Memory B cell (primary cell): ENCODE measurements around the gene SKI.

Experiments
- ATAC-seq: fragments of 150-1000 bp; cut with Tn5 transposase; 2 replicates; pipeline ENCODE4 v1.10.0; 2021; ENCODE audit warnings: low read depth, mild to moderate bottlenecking, moderate library complexity
- DNase-seq, 2 donors: peaks; one replicate each; pipeline ENCODE4 v3.0.0; 2022; ENCODE audit warnings: low spot score in 2 of 2
- H3K27ac Mint-ChIP-seq: one replicate; pipeline ENCODE4 v1.8.0; 2022; ENCODE audit warnings: mild to moderate bottlenecking, moderate library complexity, mixed read lengths
- H3K27me3 Mint-ChIP-seq: one replicate; pipeline ENCODE4 v1.8.0; 2022; ENCODE audit warnings: mixed read lengths
- H3K36me3 Mint-ChIP-seq: one replicate; pipeline ENCODE4 v1.8.0; 2022; ENCODE audit warnings: mild to moderate bottlenecking, mixed read lengths
- H3K4me1 Mint-ChIP-seq: one replicate; pipeline ENCODE4 v1.8.0; 2022; ENCODE audit warnings: mixed read lengths
- H3K4me3 Mint-ChIP-seq: one replicate; pipeline ENCODE4 v1.8.0; 2022; ENCODE audit warnings: mild to moderate bottlenecking, moderate library complexity, mixed read lengths
- H3K9me3 Mint-ChIP-seq: one replicate; pipeline ENCODE4 v1.8.0; 2022; ENCODE audit warnings: mixed read lengths

Gene SKI

GRCh38 chr1:2228157-2228594 is at the start of gene SKI:
Gene SKI, plus strand, starts transcription at chr1:2228319. Its CDS starts 448 bp downstream, at chr1:2228767.
- Mint-ChIP-seq H3K36me3 (no peaks in the 10 kb centered on the region), H3K4me3 (peak within 1 kb of the TSS; percentile 90), H3K27me3 (no peaks in the 10 kb centered on the region), H3K9me3 (no peaks in the 10 kb centered on the region), H3K27ac (peak within 1 kb of the TSS; percentile 73), H3K4me1 (peaks cover 32% of the 10 kb centered on the region)
- no peak for ATAC-seq
- DNase-seq = no peak

- Mint-ChIP-seq H3K9me3 (no peaks in the 10 kb centered on the region), H3K36me3 (peaks cover 14% of the 10 kb centered on the region), H3K4me3 (no peak overlapping the region), H3K27ac (no peak overlapping the region), H3K27me3 (no peaks in the 10 kb centered on the region), H3K4me1 (peaks cover 2% of the 10 kb centered on the region)
- DNase-seq (no peak), ATAC-seq (no peak)
Measured at GRCh38 chr1:2178875-2179274, 49.2 kb upstream of the SKI start.

DNA sequence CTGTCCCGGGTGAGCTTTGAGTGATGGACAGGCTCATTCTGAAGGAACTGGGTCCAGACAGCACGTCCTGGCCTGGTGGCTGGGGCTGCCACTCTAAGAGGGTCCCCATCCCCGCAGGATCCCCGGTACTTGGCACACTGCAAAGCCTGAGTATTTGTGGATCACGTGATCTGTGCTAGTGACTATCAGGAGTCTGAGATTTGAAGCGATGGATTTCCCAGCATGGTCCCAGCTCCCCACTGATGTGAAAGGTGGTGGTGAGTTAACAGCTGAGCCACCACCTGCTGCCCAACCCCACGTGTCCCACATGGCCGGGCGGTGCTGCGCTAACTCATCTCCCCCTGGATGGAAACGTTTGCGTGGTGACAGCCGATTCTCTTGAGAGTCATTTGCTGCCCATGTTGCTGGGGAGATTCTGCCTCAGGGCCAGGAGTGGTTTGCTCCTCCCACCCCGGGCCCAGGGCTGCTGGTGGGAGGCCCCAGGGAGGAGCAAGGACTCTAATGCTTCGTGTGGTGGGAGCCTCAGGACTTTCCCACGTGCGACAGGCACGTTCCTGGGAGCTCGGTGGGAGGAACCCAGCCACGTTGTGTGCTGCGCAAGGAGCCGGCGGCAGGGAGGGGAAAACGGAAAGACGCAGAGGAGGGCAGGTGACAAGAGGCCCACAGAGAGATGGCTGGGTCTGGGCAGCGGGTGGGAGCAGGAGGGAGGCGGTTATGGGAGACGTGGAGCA is 48.7 kb upstream of the SKI start:
- peaks cover 2% of the 10 kb centered on the region for H3K4me1 Mint-ChIP-seq
- no peak overlapping the region for H3K27ac Mint-ChIP-seq
- ATAC-seq (no peak), DNase-seq (no peak)
- H3K9me3 Mint-ChIP-seq = no peaks in the 10 kb centered on the region
- no peak overlapping the region for H3K4me3 Mint-ChIP-seq
- peaks cover 14% of the 10 kb centered on the region for H3K36me3 Mint-ChIP-seq
- no peaks in the 10 kb centered on the region for H3K27me3 Mint-ChIP-seq

DNA sequence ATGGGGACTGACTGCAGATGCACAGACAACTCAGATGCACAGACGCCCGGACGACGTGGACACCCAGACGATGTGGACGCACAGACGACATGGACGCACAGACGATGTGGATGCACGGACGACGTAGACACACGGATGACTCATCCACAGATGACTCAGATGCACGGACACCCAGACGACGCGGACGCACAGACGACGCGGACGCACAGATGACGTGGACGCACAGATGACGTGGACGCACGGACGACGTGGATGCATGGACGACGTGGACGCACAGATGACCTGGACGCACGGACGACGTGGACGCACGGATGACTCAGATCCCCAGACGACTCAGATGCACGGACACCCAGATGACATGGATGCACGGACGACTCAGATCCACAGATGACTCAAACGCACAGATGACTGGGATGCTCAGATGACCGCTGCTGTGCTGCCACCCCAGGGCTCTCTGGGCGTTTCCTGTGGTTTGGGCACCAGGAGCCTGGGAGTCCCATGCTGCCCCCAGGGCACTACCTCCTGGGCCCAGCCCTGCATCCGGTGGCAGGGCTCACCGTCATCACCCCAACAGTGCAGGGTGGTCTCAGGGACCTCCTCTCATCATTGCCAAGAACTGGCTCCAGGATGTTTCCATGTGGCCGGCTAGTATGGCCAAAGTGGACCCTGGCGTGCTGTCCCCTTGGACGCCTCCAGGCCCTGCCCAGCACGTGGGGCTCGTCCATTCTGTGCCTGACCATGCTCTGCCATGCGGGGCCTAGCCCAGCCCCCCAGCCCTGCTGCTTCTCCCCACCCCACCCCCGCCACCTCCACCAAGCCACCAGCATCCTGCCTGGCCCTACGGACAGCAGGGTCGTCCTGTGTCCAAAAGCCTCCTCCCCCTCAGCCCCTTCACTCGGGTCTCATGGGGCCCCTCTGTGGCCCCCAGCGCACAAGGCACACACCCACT is 47.5 kb upstream of the SKI start:
- no peak overlapping the region for H3K27ac Mint-ChIP-seq
- peaks cover 17% of the 10 kb centered on the region for H3K36me3 Mint-ChIP-seq
- H3K4me3 Mint-ChIP-seq = no peak overlapping the region
- H3K4me1 Mint-ChIP-seq = peaks cover 2% of the 10 kb centered on the region
- ATAC-seq (no peak), DNase-seq (no peak)
- H3K9me3 Mint-ChIP-seq = no peaks in the 10 kb centered on the region
- no peaks in the 10 kb centered on the region for H3K27me3 Mint-ChIP-seq

- Mint-ChIP-seq H3K27ac (no peak overlapping the region), H3K36me3 (peaks cover 13% of the 10 kb centered on the region), H3K4me3 (no peak overlapping the region), H3K4me1 (no peaks in the 10 kb centered on the region), H3K27me3 (no peaks in the 10 kb centered on the region), H3K9me3 (no peaks in the 10 kb centered on the region)
- DNase-seq = no peak
- no peak for ATAC-seq
Measured at GRCh38 chr1:2181271-2181670, 46.8 kb upstream of the SKI start.

GRCh38 chr1:2181752-2182151 is 46.4 kb upstream of the SKI start:
- no peaks in the 10 kb centered on the region for H3K9me3 Mint-ChIP-seq
- peaks cover 13% of the 10 kb centered on the region for H3K36me3 Mint-ChIP-seq

DNA sequence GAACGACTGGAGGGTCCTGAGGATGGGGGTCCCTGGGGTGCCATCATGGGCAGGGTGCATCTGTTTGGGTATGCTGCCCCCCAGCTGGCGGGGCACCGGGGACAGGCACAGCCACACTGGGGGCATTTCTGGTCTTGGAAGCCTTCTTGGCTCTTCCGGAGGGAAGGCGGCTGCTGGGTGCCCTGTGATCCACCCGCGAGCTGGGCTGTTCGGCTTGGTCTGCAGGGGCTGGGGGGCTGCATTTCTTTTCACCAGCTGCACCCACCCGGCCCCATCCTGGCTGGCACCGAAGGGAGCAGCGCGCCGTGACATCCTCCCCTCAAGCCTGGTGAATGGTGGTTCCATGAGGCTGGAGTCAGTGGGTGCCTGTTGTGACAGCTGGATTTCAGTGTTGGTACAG is 45.7 kb upstream of the SKI start:
- Mint-ChIP-seq H3K9me3 (no peaks in the 10 kb centered on the region), H3K4me3 (no peak overlapping the region), H3K27me3 (no peaks in the 10 kb centered on the region)

More at GRCh38 chr1:2181752-2182151, 46.4 kb upstream of the SKI start:
- no peaks in the 10 kb centered on the region for H3K4me1 Mint-ChIP-seq
- no peak overlapping the region for H3K4me3 Mint-ChIP-seq
- no peaks in the 10 kb centered on the region for H3K27me3 Mint-ChIP-seq
- no peak for ATAC-seq
- H3K27ac Mint-ChIP-seq = no peak overlapping the region
- no peak for DNase-seq

DNA sequence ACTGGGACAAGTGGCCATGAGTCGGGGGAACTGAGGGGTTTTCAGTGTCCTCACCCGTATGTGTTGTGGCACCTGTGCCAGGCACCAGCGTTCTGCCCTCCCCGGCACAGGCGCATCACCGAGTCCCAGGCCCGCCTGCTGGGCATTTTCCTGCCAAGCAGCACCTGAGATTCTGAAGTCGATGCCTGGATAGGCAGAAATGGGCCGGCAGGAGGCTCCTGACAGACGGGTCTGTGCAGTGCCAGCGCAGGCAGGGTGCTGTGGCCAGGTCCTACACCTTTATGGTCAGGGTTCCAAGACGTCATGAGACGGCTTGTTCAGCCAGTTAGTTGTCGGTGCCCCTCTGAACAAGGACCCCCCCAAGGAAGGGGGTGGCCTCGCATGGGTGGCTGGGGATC is 44.2 kb upstream of the SKI start:
- H3K36me3 Mint-ChIP-seq = peaks cover 8% of the 10 kb centered on the region
- no peak overlapping the region for H3K4me3 Mint-ChIP-seq
- H3K27ac Mint-ChIP-seq = no peak overlapping the region
- no peaks in the 10 kb centered on the region for H3K9me3 Mint-ChIP-seq
- no peaks in the 10 kb centered on the region for H3K27me3 Mint-ChIP-seq
- ATAC-seq = no peak
- no peaks in the 10 kb centered on the region for H3K4me1 Mint-ChIP-seq
- DNase-seq = no peak

More for the DNA sequence above, 45.7 kb upstream of the SKI start:
- no peaks in the 10 kb centered on the region for H3K4me1 Mint-ChIP-seq
- DNase-seq (no peak), ATAC-seq (no peak)
- H3K27ac Mint-ChIP-seq = no peak overlapping the region
- peaks cover 13% of the 10 kb centered on the region for H3K36me3 Mint-ChIP-seq

DNA sequence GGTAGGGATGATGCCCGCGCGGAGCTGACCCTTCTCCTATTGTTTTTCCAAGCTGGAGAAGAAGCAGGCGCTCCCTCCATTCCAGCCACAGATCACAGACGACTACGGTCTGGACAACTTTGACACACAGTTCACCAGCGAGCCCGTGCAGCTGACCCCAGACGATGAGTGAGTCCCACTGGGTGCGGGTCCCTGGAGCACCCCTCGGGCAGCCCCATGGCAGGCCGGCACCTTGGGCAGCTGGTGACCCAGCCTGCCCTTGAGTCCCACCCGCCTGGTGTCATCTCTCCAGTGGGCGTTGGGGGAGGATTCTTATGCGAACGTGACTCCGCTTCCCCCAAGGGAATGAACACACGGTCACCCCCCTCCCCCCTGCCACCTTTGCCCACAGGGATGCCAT is 43.6 kb upstream of the SKI start:
- H3K4me3 Mint-ChIP-seq = no peak overlapping the region
- H3K27me3 Mint-ChIP-seq = no peaks in the 10 kb centered on the region
- no peaks in the 10 kb centered on the region for H3K9me3 Mint-ChIP-seq
- DNase-seq = no peak
- H3K4me1 Mint-ChIP-seq = no peaks in the 10 kb centered on the region
- H3K36me3 Mint-ChIP-seq = peaks cover 8% of the 10 kb centered on the region
- ATAC-seq = no peak
- H3K27ac Mint-ChIP-seq = no peak overlapping the region

- Mint-ChIP-seq H3K36me3 (peaks cover 8% of the 10 kb centered on the region), H3K9me3 (no peaks in the 10 kb centered on the region), H3K27me3 (no peaks in the 10 kb centered on the region), H3K4me3 (no peak overlapping the region), H3K4me1 (no peaks in the 10 kb centered on the region), H3K27ac (no peak overlapping the region)
- ATAC-seq = no peak
- no peak for DNase-seq
Measured at GRCh38 chr1:2184934-2185333, 43.2 kb upstream of the SKI start.

- H3K4me1 Mint-ChIP-seq = no peaks in the 10 kb centered on the region
- peaks cover 8% of the 10 kb centered on the region for H3K36me3 Mint-ChIP-seq
- H3K9me3 Mint-ChIP-seq = no peaks in the 10 kb centered on the region
- H3K27ac Mint-ChIP-seq = no peak overlapping the region
- ATAC-seq (no peak), DNase-seq (no peak)
- no peak overlapping the region for H3K4me3 Mint-ChIP-seq
- H3K27me3 Mint-ChIP-seq = no peaks in the 10 kb centered on the region
Measured at GRCh38 chr1:2185880-2186855, 42.0 kb upstream of the SKI start.

GRCh38 chr1:2186901-2187300 is 41.2 kb upstream of the SKI start:
- H3K27ac Mint-ChIP-seq = no peak overlapping the region
- no peaks in the 10 kb centered on the region for H3K9me3 Mint-ChIP-seq
- ATAC-seq = no peak
- no peak overlapping the region for H3K4me3 Mint-ChIP-seq
- no peak for DNase-seq
- no peaks in the 10 kb centered on the region for H3K27me3 Mint-ChIP-seq
- peaks cover 8% of the 10 kb centered on the region for H3K36me3 Mint-ChIP-seq
- H3K4me1 Mint-ChIP-seq = peaks cover 2% of the 10 kb centered on the region

GRCh38 chr1:2187619-2188018 is 40.5 kb upstream of the SKI start:
- H3K27ac Mint-ChIP-seq = no peak overlapping the region
- no peaks in the 10 kb centered on the region for H3K9me3 Mint-ChIP-seq
- no peaks in the 10 kb centered on the region for H3K27me3 Mint-ChIP-seq
- no peak overlapping the region for H3K4me3 Mint-ChIP-seq
- H3K4me1 Mint-ChIP-seq = peaks cover 4% of the 10 kb centered on the region
- ATAC-seq (no peak), DNase-seq (no peak)
- peaks cover 7% of the 10 kb centered on the region for H3K36me3 Mint-ChIP-seq
